ENCODE results near the gene FAM107B. TPM values are rescaled to one million over a fixed set of nuclear protein-coding genes. Genes with fewer than 3 reads are reported as not detected.

The FAM107B gene
- total RNA-seq, 1 experiment from 2014 or later: 61.6 TPM

DNA sequence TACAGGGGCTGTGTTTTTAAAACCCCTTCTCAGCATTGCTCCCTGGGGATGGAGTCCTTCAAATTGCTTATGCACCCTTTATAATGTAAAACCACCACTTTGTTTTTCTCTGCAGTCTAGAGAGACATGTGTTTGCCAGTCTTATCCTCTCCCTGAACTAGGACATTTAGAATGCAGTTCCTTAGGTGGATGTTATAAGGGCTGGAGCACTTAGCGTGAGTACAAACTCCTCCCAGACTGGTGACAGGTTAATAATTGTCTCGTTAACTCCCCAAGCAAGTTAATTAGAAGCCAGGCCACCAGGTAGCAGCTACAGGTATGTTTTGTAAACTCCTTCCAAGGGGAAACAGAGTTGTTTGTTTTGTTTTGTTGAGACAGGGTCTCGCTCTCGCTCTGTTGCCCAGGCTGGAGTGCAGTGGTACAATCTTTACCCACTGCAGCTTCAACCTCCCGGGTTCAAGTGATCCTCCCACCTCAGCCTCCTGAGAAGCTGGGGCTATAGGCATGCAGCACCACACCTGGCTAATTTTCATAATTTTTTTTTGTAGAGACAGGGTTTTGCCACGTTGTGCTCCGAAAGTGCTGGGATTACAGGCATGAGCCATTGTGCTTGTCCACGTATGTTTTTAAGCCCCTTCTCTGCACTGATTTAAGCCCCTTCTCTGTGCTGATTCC lies 100.2 kb downstream of the FAM107B start:
- POLR2A ChIA-PET (ENCODE audit: low non-redundant PET): no interaction called here
- intact Hi-C loops (cut with micrococcal nuclease; ENCODE audit: unreplicated experiment): no loop called here
- Histone ChIP-seq H3K9me3 (ENCODE audit: low read depth, low read length, poor library complexity, severe bottlenecking) (no peaks in the 10 kb centered on the region), H3K27ac (ENCODE audit: low read depth, low read length, poor library complexity, severe bottlenecking) (no peak overlapping the region), H3K4me3 (ENCODE audit: low read depth, low read length, poor library complexity, severe bottlenecking) (no peak overlapping the region), H3K36me3 (ENCODE audit: insufficient read depth, low read length, poor library complexity, severe bottlenecking) (no peaks in the 10 kb centered on the region), H3K27me3 (replicated peaks; ENCODE audit: insufficient read depth, low read depth, low read length, poor library complexity) (no peaks in the 10 kb centered on the region), H3K4me1 (ENCODE audit: insufficient read depth, low read length, poor library complexity, severe bottlenecking) (no peaks in the 10 kb centered on the region)
- CTCF ChIA-PET: no interaction called here
- no TSS peak for BruUV-seq (replicated peaks)
- no peak for TF ChIP-seq EZH2 (IDR thresholded peaks at IDR 0.05; ENCODE audit: borderline replicate concordance, low read depth, low read length, poor library complexity, severe bottlenecking)
- TF ChIP-seq, protein P1, sequence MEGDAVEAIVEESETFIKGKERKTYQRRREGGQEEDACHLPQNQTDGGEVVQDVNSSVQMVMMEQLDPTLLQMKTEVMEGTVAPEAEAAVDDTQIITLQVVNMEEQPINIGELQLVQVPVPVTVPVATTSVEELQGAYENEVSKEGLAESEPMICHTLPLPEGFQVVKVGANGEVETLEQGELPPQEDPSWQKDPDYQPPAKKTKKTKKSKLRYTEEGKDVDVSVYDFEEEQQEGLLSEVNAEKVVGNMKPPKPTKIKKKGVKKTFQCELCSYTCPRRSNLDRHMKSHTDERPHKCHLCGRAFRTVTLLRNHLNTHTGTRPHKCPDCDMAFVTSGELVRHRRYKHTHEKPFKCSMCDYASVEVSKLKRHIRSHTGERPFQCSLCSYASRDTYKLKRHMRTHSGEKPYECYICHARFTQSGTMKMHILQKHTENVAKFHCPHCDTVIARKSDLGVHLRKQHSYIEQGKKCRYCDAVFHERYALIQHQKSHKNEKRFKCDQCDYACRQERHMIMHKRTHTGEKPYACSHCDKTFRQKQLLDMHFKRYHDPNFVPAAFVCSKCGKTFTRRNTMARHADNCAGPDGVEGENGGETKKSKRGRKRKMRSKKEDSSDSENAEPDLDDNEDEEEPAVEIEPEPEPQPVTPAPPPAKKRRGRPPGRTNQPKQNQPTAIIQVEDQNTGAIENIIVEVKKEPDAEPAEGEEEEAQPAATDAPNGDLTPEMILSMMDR (conservative IDR thresholded peaks at IDR 0.05; ENCODE audit: low read depth, low read length): no peak
- DNase-seq (ENCODE audit: low spot score): no peak

- Histone ChIP-seq H3K9me3 (ENCODE audit: low read depth, low read length, poor library complexity, severe bottlenecking) (no peaks in the 10 kb centered on the region), H3K36me3 (ENCODE audit: insufficient read depth, low read length, poor library complexity, severe bottlenecking) (no peaks in the 10 kb centered on the region), H3K4me1 (ENCODE audit: insufficient read depth, low read length, poor library complexity, severe bottlenecking) (no peaks in the 10 kb centered on the region), H3K27ac (ENCODE audit: low read depth, low read length, poor library complexity, severe bottlenecking) (no peak overlapping the region), H3K27me3 (replicated peaks; ENCODE audit: insufficient read depth, low read depth, low read length, poor library complexity) (no peaks in the 10 kb centered on the region), H3K4me3 (ENCODE audit: low read depth, low read length, poor library complexity, severe bottlenecking) (no peak overlapping the region)
- TF ChIP-seq EZH2 (IDR thresholded peaks at IDR 0.05; ENCODE audit: borderline replicate concordance, low read depth, low read length, poor library complexity, severe bottlenecking): no peak
- TF ChIP-seq, protein P1 (conservative IDR thresholded peaks at IDR 0.05; ENCODE audit: low read depth, low read length): no peak
- no peak for DNase-seq (ENCODE audit: low spot score)
- intact Hi-C loops (cut with micrococcal nuclease; ENCODE audit: unreplicated experiment): no loop called here
- ChIA-PET POLR2A (ENCODE audit: low non-redundant PET) (no interaction called here), CTCF (no interaction called here)
- no TSS peak for BruUV-seq (replicated peaks)
These were observed 101.4 kb downstream of the FAM107B start for GRCh38 chr10:14673189-14673861.

DNA sequence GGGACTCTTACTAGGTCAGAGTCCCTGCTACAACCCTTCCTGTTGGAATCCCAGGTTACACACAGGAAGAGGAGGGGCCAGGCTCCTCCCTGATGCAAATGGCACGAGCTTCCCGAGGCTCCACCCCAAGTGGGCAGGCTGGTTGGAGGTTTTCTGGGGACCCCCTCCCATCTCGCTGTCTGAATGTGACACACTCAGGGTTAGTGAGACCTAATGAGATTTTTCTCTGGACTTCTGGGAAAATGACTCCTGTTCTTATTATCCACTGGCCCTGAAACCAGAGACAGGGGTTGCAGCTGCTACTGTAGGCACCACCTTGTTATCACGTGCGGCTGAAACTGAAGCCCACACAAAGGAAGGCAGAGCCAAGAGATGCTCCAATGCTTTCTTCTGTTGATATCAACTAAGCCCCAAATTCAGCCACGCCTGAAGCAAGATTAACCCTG lies 103.3 kb downstream of the FAM107B start:
- no peak for TF ChIP-seq EZH2 (IDR thresholded peaks at IDR 0.05; ENCODE audit: borderline replicate concordance, low read depth, low read length, poor library complexity, severe bottlenecking)
- TF ChIP-seq, protein P1 (conservative IDR thresholded peaks at IDR 0.05; ENCODE audit: low read depth, low read length): no peak
- no peak overlapping the region for H3K4me3 ChIP-seq (ENCODE audit: low read depth, low read length, poor library complexity, severe bottlenecking)
- no TSS peak for BruUV-seq (replicated peaks)
- H3K4me1 ChIP-seq (ENCODE audit: insufficient read depth, low read length, poor library complexity, severe bottlenecking): no peaks in the 10 kb centered on the region
- no peak overlapping the region for H3K27ac ChIP-seq (ENCODE audit: low read depth, low read length, poor library complexity, severe bottlenecking)
- H3K27me3 ChIP-seq (replicated peaks; ENCODE audit: insufficient read depth, low read depth, low read length, poor library complexity): no peaks in the 10 kb centered on the region
- POLR2A ChIA-PET (ENCODE audit: low non-redundant PET): no interaction called here
- intact Hi-C loops (cut with micrococcal nuclease; ENCODE audit: unreplicated experiment): no loop called here
- no peak for DNase-seq (ENCODE audit: low spot score)
- CTCF ChIA-PET: no interaction called here
- H3K36me3 ChIP-seq (ENCODE audit: insufficient read depth, low read length, poor library complexity, severe bottlenecking): no peaks in the 10 kb centered on the region
- no peaks in the 10 kb centered on the region for H3K9me3 ChIP-seq (ENCODE audit: low read depth, low read length, poor library complexity, severe bottlenecking)
